ENCODE data around the gene INHA.

DNA sequence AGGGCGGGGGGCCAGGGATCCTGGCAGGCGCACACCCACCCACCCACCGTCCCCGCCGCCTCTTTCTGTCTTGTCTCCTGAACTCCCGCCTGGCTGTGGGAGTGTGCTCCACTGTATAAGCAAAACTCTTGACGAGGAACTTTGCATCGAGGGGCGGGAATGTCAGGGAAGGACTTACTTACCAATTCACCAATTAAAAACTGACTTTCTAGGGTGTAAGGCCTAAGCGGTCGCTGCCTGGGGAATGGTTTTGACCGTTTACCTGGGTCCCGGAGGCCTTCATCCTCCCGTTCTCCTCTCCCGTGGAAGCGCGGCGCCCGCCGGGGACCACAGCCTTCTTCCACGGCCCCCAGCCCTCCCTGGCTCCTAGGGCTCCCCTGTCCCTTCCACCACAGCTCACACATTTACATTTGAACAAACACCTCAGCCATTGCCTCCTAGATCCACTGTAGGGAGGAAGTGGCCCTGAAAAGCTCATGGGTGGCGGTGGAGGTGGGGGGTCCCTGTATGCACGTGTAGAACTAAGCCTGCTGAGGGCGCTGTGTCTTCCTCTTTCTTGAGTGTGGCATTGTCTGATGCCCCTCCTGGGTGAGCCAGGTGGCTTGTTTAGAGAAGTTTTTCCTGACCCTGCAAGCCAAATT, 49.0 kb upstream of the INHA start:
- no peak for TF ChIP-seq EZH2 (IDR thresholded peaks at IDR 0.05; ENCODE audit: borderline replicate concordance, low read depth, low read length, severe bottlenecking)
- TF ChIP-seq CTCF (IDR thresholded peaks at IDR 0.05; ENCODE audit: borderline replicate concordance, extremely low read depth, low read length, poor library complexity, severe bottlenecking) = peak; percentile 34

Measured in DND-41 (cell line).